Measurements from ENCODE around the gene PRR3.

DNA sequence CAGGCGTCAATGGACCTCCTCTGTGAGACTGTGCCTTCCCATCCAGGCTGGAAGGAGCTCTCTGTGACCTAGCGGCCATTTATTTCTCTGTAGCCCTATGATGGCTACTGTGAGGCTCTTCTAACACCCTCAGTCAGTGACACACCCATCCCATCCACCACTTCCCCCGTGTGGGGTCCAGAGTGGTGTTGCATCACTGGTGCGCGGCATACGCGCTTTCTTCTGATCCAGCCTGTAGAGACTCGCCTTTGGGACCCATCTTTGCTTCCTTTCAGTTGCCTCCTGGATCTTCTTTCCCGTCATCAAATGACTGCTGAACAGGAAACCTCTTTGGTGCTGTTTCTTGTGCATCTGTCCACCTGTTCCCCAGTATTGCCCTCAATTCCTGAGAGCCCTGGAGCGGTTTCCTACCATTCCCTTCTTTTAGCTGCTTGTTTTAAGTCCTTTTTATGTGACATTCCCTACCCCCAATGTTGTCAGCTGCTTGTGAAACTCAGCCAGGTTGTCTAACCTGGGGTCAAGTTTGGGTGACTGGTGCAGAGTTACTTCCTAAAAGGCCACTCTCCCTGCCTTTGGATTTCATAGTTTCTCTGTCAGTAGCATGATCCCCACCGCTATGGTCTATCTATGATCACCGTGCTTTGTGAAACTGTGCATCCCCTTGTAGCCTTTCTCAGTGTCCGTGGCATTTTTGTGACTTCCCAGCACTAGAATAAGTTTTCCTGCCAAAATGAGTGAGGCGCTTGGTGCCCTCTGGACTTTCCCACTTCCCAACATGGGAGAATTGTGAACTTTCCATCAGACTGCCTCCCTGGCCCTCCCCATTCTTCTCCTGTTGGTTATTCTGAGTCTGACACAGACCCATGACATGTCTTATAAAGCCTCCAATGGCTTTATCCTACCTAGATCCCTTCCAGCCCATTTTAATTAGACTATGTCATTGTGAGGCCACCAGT is 5.7 kb downstream of the PRR3 start:
- TF ChIP-seq, protein P1, sequence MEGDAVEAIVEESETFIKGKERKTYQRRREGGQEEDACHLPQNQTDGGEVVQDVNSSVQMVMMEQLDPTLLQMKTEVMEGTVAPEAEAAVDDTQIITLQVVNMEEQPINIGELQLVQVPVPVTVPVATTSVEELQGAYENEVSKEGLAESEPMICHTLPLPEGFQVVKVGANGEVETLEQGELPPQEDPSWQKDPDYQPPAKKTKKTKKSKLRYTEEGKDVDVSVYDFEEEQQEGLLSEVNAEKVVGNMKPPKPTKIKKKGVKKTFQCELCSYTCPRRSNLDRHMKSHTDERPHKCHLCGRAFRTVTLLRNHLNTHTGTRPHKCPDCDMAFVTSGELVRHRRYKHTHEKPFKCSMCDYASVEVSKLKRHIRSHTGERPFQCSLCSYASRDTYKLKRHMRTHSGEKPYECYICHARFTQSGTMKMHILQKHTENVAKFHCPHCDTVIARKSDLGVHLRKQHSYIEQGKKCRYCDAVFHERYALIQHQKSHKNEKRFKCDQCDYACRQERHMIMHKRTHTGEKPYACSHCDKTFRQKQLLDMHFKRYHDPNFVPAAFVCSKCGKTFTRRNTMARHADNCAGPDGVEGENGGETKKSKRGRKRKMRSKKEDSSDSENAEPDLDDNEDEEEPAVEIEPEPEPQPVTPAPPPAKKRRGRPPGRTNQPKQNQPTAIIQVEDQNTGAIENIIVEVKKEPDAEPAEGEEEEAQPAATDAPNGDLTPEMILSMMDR (IDR thresholded peaks at IDR 0.05) = no peak
- TF ChIP-seq POLR2A (IDR thresholded peaks at IDR 0.05) = no peak
